ENCODE results near the gene PLEKHA4.

GRCh38 chr19:48867746-48868113 lies 687 bp downstream of the PLEKHA4 start:
- no peak for TF ChIP-seq CTCF (IDR thresholded peaks at IDR 0.05)
- no peak for TF ChIP-seq POLR2A (IDR thresholded peaks at IDR 0.05)
- TF ChIP-seq POLR2AphosphoS5 (IDR thresholded peaks at IDR 0.05) = no peak
